ENCODE measurements around the gene SPSB1.

The SPSB1 gene

GRCh38 chr1:9399510-9400424 lies 107.1 kb downstream of the SPSB1 start:
- no peak for DNase-seq (ENCODE audit: low spot score)
- in situ Hi-C loops (cut with MboI; ENCODE audit: low pct_unique_long_range_greater_than_20kb, low sequenced_read_pairs, unreplicated experiment) = no loop called here
- TF ChIP-seq, protein P1, sequence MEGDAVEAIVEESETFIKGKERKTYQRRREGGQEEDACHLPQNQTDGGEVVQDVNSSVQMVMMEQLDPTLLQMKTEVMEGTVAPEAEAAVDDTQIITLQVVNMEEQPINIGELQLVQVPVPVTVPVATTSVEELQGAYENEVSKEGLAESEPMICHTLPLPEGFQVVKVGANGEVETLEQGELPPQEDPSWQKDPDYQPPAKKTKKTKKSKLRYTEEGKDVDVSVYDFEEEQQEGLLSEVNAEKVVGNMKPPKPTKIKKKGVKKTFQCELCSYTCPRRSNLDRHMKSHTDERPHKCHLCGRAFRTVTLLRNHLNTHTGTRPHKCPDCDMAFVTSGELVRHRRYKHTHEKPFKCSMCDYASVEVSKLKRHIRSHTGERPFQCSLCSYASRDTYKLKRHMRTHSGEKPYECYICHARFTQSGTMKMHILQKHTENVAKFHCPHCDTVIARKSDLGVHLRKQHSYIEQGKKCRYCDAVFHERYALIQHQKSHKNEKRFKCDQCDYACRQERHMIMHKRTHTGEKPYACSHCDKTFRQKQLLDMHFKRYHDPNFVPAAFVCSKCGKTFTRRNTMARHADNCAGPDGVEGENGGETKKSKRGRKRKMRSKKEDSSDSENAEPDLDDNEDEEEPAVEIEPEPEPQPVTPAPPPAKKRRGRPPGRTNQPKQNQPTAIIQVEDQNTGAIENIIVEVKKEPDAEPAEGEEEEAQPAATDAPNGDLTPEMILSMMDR (IDR thresholded peaks at IDR 0.05; ENCODE audit: extremely low read depth, insufficient read depth, missing control alignments) = no peak

DNA sequence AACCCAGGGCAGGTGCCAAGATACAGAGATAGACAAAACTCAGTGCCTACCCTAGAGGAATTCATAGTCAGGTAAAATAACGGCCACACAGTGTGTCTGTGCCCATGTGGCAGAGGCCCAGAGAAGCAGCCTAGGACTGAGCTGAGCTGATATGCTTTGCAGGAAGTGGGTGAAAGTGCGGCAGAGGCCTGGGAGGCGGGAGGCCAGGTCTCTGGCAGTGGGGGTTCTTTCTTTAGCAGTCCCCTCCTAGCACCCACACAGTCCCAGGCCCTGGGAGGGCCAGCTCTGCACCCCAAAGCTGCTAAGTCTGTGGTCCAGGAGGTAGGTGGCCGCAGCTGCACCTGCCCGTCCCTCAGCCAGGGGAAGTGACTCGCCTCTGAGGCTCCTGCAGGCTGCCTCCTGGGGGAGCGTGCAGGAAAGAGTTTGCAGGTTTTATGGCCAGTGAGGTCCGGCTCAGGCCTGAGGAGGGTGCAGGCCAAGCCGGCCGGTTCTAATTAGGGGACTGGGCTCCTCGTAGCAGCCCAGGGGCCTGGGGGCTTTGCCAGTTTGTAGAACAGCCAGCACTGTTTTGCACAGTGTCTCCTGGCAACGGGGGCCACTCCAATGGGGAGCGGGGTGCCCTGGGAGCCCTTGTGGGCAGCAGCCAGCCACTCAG lies 107.9 kb downstream of the SPSB1 start:
- DNase-seq (ENCODE audit: low spot score) = no peak
- TF ChIP-seq, protein P1 (IDR thresholded peaks at IDR 0.05; ENCODE audit: extremely low read depth, insufficient read depth, missing control alignments) = no peak
- in situ Hi-C loops (cut with MboI; ENCODE audit: low pct_unique_long_range_greater_than_20kb, low sequenced_read_pairs, unreplicated experiment) = no loop called here

GRCh38 chr1:9401080-9401453 lies 108.4 kb downstream of the SPSB1 start:
- in situ Hi-C loops (cut with MboI; ENCODE audit: low pct_unique_long_range_greater_than_20kb, low sequenced_read_pairs, unreplicated experiment) = no loop called here
- TF ChIP-seq, protein P1 (IDR thresholded peaks at IDR 0.05; ENCODE audit: extremely low read depth, insufficient read depth, missing control alignments) = no peak
- no peak for DNase-seq (ENCODE audit: low spot score)

GRCh38 chr1:9402256-9402616 lies 109.5 kb downstream of the SPSB1 start:
- in situ Hi-C loops (cut with MboI; ENCODE audit: low pct_unique_long_range_greater_than_20kb, low sequenced_read_pairs, unreplicated experiment) = no loop called here
- TF ChIP-seq, protein P1 (IDR thresholded peaks at IDR 0.05; ENCODE audit: extremely low read depth, insufficient read depth, missing control alignments) = no peak
- DNase-seq (ENCODE audit: low spot score) = no peak

- in situ Hi-C loops (cut with MboI; ENCODE audit: low pct_unique_long_range_greater_than_20kb, low sequenced_read_pairs, unreplicated experiment) = no loop called here
- DNase-seq (ENCODE audit: low spot score) = no peak
- TF ChIP-seq, protein P1 (IDR thresholded peaks at IDR 0.05; ENCODE audit: extremely low read depth, insufficient read depth, missing control alignments) = no peak
These were observed 110.1 kb downstream of the SPSB1 start for GRCh38 chr1:9402717-9403225.

DNA sequence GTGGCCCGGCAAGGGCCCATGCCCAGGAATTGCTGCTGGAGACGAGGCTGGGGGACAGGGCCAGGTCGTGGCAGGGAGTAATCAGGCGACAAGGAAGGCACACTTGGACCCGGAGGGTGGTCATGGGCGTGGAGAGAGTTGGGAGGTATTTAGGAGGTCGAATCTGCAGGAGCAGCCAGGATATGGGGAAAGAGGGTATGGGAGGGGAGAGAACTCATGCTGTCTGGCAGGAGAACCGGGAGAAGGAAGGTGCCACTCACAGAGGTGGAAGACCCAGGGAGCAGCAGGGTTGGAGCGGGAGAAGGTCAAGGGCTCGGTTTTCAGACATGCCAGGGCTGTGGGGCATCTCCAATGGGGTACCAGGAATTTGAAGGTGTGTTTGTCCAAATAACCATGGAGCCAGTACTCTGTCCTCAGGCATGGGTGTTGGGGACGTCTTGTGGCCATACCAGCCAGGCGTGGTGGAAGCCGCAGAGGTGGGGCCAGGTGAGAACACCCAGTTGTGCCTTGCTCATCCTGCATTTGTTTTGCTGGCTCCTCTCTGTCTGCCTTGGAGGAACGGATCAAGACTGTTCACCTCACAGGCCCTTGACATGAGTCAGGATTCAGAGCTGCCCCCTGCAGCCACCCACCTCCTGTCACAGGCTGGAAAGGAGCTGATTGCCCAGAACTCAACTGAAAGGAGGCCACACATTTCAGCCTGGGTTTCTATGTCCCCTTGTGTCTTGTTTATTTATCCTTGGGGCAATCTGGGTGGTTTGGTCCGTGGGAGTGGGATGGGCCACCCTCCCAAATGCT lies 111.6 kb downstream of the SPSB1 start:
- no peak for DNase-seq (ENCODE audit: low spot score)
- TF ChIP-seq, protein P1 (IDR thresholded peaks at IDR 0.05; ENCODE audit: extremely low read depth, insufficient read depth, missing control alignments) = no peak
- in situ Hi-C loops (cut with MboI; ENCODE audit: low pct_unique_long_range_greater_than_20kb, low sequenced_read_pairs, unreplicated experiment) = no loop called here

Data from GM13977 (cell line).